Stimulated activated CD4-positive, alpha-beta T cell treated with anti-CD3 and anti-CD28 coated beads, Interleukin-1b, Interleukin-23, amount 100 ng/mL, for 1 hour (primary cell): ENCODE data around the gene SND1.

Source experiments
- DNase-seq, 2 donors: peaks; one replicate each; pipeline ENCODE4 v3.0.0-alpha.2; 2020; ENCODE audit warnings: low read depth in 2 of 2

Gene SND1

GRCh38 chr7:127932496-127932895, 280.5 kb downstream of the SND1 start:
- no peak for DNase-seq

DNA sequence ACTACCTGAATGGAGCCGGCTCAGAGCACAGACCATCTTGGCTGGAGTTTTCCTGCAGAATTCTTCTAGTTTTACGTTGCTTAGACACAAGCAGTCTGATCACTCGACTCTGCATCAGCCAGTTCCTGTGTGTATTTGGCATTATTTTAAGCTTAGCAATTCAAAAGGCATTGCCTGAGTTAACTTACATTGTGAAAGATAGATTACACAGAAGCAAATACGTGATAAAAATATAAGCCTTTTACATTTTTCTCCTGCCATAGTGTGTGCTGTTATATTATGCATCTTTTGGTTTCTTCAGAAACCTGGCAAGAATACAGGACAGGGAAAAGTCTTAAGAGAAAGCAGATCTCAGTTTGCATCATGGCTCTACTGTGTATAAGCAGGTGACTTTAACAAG, 281.2 kb downstream of the SND1 start:
- DNase-seq: no peak

DNA sequence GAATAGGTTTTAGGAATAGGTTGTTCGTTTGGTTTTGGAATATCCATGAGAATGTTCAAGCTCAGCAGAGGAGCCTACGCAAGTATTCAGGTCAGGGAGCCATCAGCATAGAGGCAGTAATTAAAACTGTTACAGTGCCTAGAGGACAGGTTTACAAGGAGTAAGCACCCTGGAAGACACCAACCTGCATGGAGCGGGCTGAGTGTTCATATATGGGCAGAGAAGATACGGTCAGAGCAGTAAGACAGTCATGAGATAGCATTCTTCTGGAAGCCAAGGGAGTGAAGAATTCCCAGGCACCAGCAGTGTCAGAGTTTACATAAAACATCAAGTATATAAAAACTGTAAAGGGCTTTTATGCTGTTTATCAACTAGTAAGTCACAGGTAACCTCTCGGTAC, 282.7 kb downstream of the SND1 start:
- DNase-seq: no peak

DNA sequence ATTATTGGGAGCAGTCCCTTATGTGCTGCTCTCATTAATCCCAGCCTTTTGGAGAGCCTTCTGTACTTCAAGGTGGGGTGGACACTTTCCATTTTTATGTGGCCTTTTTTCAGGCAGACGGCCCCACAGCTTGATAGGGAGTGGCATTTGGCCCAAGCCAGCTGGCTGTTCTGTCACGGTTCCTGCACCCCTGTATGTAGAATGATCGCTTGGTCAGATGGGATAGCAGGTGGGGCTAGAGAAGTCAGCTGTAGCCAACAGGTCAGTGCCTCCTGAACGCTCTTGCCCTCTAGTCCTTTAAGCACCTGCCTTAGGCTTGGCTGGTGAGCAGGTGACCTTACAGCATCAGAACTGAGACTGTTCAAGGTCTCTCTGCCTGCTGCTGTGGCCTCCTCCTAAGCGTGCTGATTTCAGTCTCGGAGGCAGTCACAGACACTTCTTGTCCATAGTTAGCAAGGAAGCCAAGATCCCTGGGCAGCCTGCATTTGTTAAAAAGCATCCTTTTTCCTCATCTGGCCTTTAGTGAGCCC, 283.9 kb downstream of the SND1 start:
- DNase-seq: no peak

DNA sequence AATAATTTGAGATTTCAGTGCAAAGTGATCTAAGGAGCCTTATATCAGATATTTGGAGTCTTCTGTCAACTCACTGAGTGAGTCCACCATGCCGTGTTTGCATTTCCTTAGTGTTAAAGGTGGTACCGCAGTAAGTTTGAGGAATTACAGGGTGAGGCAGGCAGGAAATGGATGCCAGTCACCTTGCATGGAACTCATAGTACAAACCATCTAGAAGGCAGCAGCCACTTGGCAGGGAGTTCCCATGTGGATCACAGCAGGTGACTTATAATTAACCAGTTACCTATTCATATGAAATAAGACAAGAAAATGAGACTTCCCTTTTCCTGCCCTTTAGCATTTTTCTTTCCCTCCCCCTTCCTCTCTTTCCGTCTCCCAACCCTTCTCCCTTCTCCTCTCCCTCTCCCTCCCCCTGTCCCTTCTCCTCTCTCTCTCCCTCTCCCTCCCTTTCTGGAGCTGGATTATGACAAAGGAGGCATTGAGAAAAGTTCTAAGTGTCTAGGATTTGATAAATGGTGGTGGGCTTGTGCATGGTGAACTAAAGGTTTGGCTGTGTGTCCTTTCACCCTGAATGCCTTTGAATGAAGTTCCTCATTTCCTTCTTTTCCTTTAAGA, 285.2 kb downstream of the SND1 start:
- DNase-seq: no peak

DNA sequence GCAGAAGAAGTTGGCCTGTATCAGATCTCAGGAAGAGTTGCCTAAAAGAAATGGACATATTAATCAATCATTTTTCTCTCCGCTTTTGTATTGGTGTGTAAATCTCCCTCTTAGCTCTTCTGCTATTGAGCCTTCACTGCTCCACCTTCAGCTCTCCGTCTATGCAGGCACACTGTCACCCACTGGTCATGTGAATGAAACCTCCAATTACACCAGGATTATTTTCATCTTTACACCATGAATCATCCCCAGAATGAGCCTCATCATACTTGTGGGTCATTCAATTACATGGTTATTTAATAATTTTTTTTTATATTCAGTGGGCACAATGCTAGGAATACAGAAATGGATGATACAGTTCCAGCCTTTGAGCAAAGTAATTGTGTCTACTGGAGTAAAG, 286.6 kb downstream of the SND1 start:
- DNase-seq: no peak

GRCh38 chr7:127940381-127941160, 288.6 kb downstream of the SND1 start:
- DNase-seq: no peak

DNA sequence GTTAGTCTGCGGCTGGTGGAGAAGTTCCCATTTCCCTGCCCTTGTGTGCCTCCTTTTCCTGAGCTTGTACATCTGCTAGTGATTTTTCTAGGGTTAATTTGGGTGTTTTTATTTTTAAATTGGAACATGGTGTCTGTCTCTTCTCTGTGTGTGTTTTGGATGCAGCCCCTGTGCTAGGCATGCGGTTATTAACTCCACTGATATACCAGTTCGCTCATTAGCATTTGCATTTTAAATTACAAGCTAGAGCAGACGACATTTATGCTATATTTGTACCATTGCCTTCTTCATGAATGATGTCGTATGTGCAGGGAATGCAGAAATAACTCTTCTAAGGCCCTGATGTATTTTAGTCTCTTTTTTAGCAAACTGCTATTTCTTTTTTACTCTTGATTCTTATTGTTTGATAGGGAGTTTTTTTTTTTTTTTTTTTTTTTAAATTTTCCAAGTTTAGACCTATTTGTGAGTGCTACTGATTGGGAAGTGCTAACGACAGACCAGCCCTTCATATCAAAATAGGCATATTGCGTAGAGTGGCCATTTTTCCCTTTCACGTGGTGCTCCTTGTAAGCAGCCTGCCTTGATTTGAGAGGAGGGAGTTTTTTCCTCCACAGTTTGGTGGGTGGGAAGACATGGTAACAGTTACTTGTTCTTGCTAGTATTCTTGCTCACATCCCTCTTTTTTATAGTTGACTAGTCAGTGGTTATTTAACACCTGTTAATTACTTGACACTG, 289.6 kb downstream of the SND1 start:
- no peak for DNase-seq

DNA sequence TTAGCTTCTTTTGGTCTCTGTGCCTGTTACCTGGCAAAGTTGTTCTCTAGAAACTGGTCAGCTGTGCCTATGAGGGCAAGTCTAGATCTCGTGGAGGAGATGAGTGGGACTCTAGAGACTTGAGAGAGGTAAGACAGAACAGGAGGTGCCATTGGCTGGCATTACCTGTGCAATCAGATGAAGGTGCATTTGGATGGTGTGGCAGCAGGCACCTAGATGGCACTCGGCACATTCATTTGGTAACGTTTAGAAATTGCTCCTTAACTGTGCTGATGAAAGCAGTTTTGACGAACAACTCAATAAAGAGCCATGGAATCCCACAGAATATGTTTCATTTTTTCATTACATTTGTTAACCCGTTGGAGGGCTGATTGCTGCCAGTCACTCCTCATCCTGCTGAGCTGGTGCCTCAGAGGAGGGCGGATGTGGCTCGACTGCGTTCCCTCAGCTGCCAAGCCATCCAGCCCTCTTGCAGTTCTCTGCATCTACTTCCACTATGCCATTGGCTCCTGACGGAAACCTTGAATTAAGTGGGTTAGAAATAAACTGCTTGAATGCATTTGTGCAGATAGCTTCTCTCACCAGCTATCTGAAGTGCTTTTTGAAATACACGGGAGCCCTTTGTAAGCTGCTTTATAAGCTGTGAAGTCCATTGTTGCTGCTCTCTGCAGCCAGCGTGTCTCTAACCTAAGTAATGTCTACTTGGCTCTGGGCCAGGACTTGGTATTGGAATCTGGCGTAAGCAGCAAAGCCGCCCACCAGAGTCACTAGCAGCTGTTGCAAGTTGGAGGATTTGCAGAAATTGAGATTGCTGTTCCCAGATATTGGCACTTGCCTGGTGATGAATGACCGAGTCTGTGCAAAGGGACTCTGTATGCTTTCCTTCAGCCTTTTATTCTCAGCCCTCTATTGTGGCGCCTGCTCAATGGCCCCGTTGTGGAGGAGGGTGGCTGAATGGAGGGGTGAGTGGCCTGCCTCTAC, 291.8 kb downstream of the SND1 start:
- no peak for DNase-seq

DNA sequence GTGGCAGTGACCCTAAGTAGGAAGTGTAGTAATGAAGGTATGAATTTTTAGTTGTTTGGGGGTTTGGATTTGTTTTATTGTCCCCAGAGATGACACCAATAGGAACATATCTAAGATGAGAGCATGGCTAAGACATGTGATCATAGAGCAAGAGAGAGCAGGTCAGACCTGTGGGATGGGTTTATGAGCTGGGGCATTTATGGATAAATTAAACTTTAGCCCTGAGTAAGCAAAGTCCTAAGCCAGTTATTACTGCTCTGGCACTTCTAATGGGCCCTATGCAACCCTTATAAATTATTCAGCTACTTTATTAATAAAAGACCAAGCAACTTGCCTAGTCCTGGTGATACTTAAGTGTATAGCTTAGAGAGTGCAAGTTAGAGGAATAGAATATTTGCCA, 294.1 kb downstream of the SND1 start:
- no peak for DNase-seq

DNA sequence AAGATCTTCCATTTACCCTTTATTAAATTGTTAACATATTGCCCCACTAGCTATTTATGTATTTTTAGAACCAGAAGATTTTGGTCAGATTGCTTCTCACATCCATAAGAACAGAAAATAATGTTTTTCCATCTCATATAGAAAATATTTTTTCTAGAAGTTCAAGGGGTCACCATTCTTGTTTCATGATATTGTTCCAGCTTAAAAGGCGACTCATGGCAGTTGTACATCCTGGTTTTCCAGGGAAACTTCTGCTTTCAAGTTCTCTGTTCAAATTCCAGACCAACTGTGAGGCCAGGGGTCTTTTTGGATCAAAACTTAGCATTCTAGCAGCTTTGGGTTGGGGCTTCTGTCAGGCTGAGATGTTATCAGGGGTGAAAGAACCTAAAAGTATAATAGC, 294.9 kb downstream of the SND1 start:
- DNase-seq: no peak

- DNase-seq: no peak
These were observed 296.3 kb downstream of the SND1 start for GRCh38 chr7:127948312-127948711.

GRCh38 chr7:127948930-127949329, 296.9 kb downstream of the SND1 start:
- no peak for DNase-seq

DNA sequence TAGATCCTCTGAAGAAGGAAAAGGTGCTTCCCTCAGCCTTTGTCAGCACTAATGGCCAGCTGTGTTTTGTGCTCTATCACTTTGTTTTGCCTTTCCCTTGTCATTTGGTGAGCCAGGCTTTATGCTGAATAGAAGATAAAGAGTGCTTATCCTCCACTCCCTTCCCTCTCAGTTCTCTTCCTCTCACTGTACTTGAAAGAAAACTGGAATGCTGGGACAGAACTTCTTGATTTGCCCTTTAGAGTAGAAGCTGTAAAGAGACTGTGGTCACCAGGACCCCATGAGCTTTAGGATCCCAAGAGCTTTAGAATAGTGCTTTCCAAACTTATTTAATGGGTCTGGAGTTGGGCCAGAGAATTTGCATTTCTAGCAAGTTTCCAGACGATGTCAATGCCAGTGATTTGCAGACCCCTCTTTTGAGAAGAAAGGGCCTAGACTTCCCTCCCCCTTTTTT, 297.8 kb downstream of the SND1 start:
- no peak for DNase-seq

GRCh38 chr7:127950233-127950935, 298.4 kb downstream of the SND1 start:
- DNase-seq: no peak

DNA sequence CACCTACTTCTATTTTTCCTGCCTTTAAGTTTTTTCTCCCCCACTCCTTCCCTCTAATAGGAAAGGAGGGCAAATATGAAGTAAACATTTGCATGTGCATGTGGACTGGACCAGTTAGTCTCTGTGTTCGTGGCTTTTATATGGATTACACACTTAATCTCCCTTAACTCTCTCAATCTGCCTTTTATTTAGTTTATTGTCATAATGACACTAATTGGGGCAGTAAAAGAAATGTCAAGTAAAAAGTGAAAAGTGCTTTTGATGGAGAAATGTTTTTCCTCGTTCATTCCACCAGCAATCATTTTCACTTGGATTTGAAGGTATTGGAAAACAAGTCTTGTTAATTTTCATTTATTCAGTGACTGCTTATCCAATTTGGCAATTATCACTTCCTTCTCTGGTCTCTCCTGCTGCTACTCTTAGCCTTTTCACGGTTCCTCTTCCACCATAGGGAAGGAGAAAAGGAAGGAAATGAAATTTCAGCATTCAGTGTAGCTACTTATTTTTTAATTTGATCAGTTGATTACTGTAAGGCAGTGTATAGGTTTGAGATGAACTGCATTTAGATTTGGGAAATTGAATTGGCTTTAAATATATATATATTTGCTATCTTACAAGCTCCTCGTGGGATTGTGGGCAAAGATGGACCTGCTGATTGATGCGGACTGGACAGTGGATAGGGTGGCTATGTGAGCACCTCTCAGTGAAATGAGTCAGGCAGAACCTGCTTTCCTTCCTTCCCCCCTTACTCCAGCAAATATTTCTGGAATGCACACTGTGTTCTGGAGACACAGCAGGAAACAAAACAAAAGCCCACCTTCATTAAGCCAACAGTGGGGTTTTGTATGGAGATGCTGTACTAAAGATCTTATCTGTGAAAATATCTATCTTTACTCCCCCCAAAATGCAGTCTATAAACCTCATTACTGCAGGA, 301.7 kb downstream of the SND1 start:
- no peak for DNase-seq

DNA sequence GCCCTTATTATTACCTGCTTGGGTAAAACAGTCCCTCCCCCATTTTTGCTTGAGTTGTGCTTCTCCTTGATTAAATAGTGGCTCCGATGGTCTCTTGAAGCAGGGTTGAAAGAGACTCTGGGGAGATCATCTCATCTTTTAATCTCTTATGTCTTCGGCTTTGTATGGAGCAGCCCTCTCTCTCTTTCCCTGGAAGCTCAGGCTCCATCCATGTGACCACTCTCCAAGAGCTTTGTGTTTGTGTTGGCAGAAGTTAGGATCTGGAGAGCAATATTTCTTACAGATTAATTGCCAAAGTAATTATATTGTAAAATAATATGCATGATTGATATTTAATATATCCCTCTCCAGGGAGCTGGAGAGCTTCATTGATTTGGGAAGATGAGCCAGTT, 302.4 kb downstream of the SND1 start:
- DNase-seq: no peak

GRCh38 chr7:127955051-127955531, 303.1 kb downstream of the SND1 start:
- DNase-seq: no peak

DNA sequence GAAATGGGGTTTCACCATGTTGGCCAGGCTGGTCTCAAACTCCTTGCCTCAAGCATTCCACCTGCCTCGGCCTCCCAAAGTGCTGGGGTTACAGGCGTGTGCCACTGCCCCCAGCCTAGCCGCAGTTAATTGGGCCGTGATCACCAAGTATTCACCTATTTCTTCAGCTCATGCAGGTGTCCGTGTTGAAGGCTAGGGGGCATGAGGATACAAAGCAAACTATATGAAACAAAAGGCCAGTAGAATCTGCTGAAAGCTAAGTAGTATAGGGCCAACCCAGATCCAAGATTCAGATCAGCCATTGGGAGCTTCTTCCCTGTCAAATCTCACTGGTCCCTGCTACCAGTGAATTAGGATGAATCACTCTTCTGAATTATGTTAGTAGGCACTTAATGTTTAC, 305.9 kb downstream of the SND1 start:
- DNase-seq: no peak

DNA sequence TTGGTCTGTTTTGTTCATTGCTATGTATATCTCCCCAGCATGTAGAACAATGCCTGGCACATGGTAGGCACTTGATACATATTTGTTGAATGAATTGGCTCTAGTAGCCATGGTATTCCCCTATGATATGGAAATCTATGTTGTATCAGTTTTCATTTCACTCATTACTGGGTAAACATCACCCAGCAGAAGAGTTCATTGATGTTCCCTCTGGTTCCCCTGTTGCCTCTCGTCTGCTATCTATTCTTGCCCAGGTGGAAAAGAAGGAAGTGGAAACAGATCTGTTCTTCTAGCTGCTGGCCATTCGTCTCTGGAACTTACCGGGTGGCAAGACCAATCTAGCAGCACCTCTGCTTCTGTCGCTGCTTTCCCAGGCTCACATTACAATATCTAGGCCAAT, 307.8 kb downstream of the SND1 start:
- DNase-seq: no peak
